Measurements from ENCODE around the gene FOXK2.
"Not testable (repeated sequence)": the region's sequence is repeated elsewhere in the genome, so short reads cannot be mapped to it uniquely, and the experiment has no call there.

The FOXK2 gene

DNA sequence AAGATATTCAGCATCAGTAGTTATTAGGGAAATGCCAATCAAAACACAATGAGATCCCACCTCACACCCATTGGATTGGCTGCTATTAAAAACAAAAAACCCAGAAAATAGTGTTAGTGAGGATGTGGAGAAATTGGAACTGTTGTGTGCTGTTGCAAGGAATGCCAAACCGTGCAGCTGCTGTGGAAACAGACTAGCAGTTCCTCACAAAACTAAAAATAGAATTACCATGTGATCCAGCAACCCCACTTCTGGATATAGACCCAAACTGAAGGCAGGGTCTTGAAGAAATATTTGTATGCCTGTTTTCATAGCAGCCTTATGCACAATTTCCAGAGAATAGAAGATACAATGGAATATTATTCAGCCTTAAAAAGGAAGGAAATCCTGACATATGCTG lies 46.0 kb downstream of the FOXK2 start:
- DNase-seq (ENCODE audit: low spot score), result no peak

DNA sequence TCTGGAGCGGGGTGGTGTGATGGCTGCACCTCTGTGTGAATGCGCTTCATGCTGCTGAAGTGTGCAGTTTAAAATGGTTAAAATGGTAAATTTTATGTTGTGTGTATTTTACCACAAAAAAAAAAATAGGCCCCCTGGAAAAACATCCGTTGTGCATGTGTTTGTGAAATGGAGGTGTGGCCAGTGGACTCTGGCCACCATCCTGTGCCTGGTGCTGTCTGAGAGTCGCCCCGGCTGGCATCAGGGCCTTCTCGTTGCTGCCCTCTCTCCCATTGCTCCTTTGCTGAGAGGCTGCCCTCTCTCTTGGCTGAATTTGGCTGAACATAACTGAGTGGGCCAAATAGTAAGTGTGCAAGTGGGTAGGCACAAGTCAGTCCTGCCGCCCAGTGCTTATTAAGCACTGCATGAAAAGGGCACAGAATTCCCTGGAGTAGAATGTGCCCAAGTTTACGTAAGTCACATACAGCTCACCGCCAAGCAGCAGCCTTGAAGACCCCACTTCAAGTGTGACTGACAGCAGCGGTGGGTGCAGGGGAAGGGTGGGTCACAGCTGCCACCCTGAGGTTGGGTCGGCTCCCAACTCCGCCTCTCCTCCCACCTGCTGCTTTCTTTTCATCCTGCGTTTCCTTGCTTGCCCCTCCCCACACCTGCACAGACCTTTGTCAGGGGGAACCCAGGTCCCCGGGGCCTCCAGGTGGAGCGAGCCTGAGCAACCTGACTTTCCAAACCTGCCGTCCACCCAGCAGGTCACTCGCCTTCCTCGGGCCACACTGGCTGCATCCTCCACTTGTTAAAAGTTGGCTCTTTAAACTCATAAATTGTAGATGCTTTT lies 46.8 kb downstream of the FOXK2 start:
- no peak for DNase-seq (ENCODE audit: low spot score)

DNA sequence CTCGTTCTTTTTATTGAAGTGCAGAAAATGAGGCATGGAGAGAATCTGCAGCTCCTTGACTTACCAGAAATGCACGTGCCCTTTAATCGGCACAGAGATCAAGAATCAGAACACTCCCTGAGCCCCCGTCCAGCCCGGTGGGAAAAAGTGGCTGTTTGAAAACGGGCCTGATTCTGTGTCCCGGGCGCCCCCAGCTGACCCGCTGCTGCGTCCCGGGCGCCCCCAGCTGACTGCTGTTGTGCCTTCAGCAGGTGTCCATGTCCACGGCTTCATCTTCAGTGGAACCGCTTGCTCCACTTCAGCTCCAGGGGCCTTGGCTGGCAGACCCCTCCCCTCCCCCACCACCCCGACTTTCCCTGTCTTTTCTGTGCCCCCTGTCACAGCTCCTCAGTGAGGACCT lies 47.8 kb downstream of the FOXK2 start:
- no peak for DNase-seq (ENCODE audit: low spot score)

DNA sequence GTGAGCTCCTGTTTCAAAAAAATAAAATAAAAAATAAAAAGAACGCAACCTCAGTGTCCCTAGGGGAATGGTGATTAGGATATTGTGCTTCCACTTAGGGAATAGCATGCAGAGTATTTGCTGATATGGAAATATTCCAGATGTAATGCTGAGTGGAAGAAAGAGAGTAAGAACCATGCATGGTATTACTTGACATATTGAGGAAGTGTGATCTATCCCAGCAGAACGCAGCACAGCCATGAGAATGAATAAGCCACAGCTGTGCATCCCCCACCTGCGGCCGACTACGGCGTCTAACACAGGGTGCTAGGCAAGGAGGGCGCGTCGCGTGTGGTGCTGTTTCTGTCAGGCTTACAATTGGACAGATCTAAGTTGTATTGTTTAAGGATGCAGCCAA lies 49.5 kb downstream of the FOXK2 start:
- no peak for DNase-seq (ENCODE audit: low spot score)

DNA sequence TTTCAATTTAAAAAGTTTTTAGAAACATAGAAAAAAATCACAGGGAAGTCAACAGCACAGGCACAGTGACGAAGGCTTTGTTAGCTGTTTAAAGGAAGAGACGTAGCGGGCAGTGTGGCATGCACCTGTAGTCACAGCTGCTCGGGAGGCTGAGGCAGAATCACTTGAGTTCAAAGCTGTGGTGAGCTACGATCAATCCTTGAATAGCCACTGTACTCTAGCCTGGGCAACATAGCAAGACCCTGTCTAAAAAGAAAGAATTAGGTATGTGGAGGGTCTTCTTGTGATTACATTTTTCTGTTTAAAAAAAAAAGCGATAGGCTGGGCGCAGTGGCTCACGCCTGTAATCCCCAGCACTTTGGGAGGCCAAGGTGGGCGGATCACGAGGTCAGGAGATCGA lies 50.1 kb downstream of the FOXK2 start:
- DNase-seq (ENCODE audit: low spot score), result no peak

DNA sequence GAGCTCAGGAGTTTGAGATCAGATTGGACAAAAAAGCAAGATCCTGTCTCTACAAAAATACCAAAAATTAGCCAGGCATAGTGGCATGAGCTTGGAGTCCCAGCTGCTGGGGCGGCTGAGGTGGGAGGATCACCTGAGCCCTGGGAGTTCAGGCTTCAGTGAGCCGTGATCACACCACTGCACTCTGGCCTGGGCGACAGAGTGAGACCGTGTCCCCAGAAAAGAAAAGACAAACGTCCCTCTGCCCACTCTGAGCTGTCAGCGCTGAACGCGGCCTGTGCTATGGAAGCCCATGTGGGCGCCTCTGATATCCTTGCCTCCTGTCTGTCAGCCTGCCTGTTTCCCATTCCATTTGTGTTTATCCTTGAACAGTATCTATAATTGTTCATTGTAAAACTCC lies 50.7 kb downstream of the FOXK2 start:
- no peak for DNase-seq (ENCODE audit: low spot score)

DNA sequence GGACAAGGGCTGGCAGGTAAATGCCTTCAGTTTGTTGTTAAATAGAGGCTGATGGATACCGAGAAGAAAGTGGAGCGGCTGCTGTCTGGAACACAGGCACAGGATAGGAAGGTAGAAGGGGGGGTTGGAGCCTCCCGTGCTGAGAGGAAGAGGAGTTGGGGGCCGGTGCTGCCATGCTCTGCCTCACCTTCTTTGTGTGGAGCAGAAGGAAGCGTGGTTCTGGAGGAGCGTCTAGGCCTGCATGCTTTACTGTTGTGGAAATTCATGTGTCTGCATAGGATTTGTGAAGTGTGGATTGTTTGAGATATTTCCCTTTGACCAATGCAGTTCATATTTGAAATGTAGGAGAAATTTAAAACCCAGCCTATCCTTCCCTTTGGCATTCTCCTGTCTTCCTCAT lies 52.3 kb downstream of the FOXK2 start:
- no peak for DNase-seq (ENCODE audit: low spot score)

DNA sequence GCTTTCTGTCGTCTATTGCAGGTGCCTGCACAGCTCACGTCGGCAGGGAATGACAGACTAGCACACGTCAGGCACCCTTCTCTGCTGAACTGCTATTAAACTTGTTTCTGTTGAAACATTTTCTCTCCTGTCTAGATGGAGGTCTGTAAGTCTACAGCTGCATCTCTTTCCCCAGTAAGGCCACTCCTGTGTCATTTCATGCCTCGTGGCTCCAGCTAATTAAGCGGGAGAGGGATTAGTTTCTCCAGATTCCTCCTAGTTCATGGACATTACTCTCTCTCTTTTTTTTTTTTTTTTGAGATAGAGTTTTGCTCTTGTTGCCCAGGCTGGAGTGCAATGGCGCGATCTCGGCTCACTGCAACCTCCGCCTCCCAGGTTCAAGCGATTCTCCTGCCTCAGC lies 54.5 kb downstream of the FOXK2 start:
- no peak for DNase-seq (ENCODE audit: low spot score)

DNA sequence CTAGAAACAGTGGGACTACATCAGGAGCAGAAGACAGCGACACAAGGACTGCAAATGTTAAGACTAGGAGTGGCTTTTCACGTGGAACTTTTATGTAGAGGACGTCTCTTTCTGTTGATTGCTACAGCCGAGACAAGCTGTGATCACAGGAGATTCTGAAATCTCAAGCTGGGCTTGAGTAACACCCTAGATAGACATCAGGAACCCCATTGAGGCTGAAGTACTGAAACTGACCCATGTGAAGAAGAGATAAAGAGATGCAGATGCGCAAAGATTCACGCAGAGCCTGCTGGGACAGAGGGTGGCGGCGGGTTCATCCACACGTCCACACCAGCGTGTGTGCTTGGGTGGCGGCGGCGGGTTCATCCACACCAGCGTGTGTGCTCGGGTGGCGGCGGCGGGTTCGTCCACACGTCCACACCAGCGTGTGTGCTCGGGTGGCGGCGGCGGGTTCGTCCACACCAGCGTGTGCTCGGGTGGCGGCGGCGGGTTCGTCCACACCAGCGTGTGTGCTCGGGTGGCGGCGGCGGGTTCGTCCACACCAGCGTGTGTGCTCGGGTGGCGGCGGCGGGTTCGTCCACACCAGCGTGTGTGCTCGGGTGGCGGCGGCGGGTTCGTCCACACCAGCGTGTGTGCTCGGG lies 56.2 kb downstream of the FOXK2 start:
- DNase-seq (ENCODE audit: low spot score), result not testable (repeated sequence)

DNA sequence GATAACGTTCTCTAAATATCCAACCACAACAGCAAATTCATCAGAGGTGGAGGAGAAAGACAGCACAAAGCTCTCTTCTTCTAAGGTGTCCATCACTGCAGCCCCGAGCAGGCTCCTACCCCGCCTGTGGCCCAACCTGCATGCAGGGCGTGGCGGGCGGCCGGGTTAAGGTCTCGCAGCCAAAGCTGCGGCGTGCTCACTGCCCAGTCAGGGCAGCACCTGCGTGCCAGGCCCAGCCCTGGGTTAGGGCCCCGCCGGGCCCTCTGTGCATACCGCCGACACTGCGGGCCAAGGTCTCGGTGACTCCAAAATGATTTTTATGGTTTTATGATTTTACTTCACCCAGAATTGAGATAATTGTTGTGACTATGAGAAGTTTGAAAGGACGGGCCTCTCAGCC lies 57.8 kb downstream of the FOXK2 start:
- DNase-seq (ENCODE audit: low spot score), result no peak

DNA sequence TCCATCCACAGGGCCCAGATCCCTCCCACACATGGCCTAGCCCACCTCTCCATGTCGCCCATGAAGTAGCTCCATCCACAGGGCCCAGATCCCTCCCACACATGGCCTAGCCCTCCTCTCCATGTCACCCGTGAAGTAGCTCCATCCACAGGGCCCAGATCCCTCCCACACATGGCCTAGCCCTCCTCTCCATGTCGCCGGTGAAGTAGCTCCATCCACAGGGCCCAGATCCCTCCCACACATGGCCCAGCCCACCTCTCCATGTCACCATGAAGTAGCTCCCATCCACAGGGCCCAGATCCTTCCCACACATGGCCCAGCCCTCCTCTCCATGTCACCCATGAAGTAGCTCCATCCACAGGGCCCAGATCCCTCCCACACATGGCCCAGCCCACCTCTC lies 60.4 kb downstream of the FOXK2 start:
- not testable (repeated sequence) for DNase-seq (ENCODE audit: low spot score)

DNA sequence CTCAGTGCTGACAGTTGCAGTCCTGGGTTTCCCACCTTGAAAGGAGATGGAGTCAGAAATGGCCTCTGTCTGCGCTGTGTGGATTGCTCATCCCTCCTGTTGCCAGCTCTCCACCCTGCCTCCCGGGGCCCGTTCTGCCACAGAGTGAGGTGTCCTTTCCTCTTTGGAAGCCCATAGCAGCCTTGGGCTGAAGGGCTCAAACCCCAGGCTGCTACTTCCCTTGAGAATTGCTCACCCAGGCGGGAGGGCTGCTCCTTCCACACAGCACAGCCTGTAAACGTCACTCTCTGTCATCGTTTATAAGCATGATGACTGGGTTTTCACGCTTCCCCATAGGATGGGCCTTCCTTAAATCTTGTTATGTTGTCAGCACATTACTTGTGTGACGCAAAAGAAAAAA lies 62.7 kb downstream of the FOXK2 start:
- no peak for DNase-seq (ENCODE audit: low spot score)

DNA sequence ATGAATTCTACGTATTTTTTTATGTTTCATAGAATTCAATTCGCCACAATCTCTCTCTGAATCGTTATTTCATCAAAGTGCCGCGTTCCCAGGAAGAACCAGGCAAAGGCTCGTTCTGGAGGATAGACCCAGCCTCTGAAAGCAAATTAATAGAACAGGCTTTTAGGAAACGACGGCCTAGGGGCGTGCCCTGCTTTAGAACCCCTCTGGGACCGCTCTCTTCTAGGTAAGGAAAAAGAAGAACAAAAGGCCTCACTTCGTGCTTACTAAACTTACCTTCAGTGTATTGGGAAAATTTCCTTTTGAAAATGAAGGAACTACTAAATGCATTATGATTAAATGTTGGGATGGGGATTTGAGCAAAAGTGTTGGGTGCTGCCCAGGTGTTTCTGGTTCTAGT lies 63.2 kb downstream of the FOXK2 start:
- no peak for DNase-seq (ENCODE audit: low spot score)

DNA sequence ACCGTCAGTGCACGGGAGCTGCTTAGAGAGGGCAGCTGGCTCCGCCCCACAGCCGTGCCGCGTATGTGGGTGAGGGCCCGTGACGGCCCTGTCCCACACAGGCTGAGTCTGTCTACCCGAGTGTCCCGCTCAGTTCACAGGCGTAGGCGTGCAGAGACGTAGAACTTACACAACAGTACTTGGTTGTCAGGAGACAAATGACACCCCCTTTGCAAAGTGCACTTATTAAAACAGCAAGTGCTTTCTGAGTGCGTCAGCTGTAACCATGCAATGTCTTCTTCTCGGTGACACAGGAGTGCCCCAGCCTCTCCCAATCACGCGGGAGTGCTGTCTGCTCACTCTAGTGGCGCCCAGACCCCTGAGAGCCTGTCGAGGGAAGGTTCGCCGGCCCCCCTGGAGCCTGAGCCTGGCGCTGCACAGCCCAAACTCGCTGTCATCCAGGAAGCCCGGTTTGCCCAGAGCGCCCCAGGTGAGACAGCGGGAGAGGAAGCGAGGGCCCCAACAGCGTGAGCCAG lies 64.2 kb downstream of the FOXK2 start:
- no peak for DNase-seq (ENCODE audit: low spot score)

DNA sequence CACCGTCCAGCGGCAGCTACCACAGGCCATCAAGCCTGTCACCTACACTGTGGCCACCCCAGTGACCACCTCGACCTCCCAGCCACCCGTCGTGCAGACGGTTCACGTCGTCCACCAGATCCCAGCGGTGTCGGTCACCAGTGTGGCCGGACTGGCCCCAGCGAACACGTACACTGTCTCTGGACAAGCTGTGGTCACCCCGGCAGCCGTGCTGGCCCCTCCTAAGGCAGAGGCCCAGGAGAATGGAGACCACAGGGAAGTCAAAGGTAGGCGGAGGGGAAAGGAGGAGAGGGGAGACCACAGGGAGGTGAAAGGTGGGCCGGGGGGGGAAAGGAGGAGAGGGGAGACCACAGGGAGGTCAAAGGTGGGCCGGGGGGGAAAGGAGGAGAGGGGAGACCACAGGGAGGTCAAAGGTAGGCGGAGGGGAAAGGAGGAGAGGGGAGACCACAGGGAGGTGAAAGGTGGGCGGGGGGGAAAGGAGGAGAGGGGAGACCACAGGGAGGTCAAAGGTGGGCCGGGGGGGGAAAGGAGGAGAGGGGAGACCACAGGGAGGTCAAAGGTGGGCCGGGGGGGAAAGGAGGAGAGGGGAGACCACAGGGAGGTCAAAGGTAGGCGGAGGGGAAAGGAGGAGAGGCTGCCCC lies 66.5 kb downstream of the FOXK2 start:
- DNase-seq (ENCODE audit: low spot score), result not testable (repeated sequence)

DNA sequence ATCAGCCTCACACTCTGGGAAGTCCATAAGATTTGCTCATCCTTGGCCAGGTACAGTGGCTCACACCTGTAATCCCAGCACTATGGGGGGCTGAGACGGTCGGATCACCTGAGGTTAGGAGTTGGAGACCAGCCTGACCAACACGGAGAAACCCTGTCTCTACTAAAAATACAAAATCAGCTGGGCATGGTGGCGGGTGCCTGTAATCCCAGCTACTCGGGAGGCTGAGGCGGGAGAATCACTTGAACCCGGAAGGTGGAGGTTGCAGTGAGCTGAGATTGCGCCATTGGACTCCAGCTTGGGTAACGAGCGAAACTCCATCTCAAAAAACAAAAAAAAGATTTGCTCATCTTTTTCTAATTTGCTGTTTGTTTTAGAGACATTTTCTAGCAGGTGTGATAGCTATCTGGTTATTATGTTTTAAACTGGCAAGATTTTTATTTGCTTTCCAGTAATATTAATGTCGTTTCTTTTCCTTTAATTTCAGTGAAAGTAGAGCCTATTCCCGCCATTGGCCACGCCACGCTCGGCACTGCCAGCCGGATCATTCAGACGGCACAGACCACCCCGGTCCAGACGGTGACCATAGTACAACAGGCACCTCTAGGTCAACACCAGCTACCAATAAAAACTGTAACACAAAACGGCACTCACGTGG lies 67.2 kb downstream of the FOXK2 start:
- DNase-seq (ENCODE audit: low spot score), result no peak

DNA sequence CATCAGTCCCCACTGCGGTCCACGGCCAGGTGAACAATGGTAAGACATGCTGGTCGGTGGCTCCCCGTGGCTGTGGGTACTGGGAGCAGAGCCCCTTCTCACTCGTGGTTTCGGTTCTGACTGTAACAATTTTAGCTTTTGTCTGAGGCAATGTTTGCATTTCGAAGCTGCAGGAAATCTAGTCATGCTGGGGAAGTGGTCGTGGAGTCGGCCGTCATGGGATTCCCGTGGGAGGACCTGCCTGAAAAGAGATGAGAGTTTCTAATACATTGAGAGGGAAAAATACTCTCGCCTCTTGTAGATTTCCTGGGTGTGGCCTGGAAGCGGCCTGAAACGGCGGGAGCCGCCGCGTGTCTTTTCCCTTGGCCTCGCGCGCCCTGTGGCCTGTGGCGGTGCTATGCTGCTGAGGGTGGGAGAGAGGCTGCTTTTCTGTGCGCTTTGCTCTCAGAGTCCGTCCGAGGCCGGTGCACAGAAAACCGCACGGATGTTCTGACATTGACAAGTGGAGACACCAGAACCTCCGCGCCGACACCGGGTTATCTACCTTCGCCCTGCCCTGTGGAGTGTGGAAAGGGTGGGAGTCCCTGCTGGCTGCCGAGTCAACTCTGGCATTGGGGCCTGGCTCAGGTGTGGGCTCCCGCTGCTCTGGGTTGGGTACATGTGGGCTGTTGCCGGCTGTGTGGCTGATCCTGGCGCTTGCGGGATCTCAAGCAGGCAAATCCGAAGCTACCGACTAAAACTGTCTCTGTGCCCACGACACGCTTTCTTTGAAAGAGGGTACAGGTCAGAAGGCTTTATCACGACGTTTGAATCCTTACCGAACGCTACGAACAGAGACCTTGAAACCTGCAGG lies 67.9 kb downstream of the FOXK2 start:
- DNase-seq (ENCODE audit: low spot score), result no peak

DNA sequence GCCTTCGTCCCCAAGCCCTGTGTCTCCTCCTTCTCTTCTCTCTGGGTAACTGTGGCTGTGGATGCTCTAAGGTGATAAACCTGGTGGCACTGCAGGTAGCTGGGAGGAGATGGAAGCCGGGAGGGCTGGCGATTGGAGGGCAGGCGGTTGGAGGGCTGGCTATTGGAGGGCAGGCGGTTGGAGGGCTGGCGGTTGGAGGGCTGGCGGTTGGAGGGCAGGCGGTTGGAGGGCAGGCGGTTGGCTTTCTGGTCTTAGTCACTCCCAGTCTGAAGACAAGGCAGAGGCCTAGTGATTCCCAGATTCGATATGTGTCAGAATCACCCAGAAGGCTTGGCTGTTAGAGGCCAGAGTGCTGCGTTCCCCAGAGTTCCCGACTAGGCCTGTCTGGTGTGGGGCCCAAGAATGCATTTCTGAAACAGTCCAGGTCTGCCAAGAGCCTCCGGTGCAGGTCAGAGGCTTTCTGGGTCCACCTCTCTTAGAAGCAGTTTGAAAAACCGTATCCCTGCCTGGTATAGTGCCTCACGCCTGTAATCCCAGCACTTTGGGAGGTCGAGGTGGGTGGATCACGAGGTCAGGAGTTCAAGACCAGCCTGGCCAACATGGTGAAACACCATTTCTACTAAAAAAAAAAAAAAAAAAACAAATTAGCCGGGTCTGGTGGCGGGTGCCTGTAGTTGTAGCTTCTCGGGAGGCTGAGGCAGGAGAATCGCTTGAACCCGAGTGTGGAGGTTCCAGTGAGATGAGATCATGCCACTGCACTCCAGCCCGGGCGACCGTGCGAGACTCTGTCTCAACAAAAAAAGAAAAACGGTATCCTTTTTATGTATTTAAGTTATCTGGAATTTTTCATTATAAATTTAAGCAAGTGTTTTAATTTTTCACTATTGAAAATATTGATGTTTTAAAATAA lies 69.0 kb downstream of the FOXK2 start:
- no peak for DNase-seq (ENCODE audit: low spot score)

DNA sequence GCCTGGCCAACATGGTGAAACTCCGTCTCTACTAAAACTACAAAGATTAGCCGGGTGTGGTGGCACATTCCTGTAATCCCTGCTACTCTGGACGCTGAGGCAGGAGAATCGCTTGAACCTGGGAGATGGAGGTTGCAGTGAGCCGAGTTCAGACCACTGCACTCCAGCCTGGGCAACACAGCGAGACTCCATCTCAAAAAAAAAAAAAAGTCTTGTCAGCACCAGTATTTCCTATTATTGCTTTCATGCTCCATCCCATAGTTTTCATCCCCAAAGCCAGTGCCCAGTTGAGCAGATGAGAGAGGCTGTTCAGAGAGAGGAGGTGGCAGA lies 70.3 kb downstream of the FOXK2 start:
- no peak for DNase-seq (ENCODE audit: low spot score)

DNA sequence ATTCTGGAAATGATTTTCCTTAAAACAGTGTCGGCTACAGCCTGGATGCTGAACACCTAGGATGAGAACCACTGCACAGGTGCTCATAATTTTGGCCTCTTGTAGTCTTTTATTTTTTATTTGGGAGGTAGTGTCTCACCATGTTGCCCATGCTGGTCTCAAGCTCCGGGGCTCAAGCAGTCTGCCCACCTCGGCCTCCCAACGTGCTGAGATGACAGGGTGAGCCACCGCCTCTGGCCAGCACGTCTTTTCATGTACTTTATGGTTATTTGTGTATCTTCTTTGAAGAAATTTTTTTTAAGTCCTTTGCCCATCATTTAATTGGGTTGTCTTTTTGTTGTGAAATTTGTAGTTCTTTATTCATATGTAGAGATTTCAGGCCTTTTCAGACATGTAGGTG lies 70.7 kb downstream of the FOXK2 start:
- no peak for DNase-seq (ENCODE audit: low spot score)

Data from HuH-7.5 (cell line).